ENCODE data around the gene HSPD1. TPM values are rescaled to one million over a fixed set of nuclear protein-coding genes. Genes with fewer than 3 reads are reported as not detected.
"Not testable (repeated sequence)": the region's sequence is repeated elsewhere in the genome, so short reads cannot be mapped to it uniquely, and the experiment has no call there.

HSPD1 gene
- total RNA-seq, 1 experiment from 2014 or later, result 532 TPM

DNA sequence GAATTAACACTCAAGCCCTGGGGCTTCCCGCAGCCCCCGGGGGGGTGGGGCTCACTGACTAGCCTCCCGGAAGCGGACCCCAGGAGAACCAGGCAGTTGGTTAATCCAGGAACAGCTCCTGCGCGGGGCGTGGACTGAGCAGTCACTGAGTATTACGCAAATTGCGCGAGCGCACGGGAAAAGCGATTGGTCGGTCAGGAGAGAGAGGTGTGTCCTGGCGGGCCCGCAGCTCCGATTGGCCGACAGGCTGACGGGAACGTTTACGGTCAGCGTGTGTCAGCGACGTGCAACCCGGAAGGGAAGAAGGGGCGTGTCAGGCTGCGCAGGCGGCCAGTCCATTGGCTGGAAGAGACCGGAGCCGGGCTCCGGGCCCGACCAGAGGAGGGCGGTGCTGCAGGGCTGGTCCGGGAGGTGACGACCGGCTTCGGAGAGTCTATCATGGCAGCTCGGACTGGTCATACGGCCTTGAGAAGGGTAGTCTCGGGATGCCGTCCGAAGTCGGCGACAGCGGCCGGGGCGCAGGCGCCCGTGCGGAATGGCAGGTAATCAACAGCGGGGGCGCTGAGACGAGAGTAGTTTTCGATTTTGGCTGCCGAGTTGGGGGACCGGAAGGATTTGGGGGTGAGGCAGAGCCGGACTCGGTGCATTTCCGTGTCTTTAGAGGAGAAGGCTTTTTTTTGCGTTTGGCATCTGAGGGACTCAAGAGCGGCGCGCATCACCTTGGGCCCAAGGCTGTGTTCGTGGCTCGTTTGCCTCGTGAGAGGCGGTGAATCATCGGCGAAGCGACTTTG is 46.3 kb downstream of the HSPD1 start, which contains the start of gene COQ10B:
Gene COQ10B (plus strand): TSS at position 430 of the 791 bp plus-strand sequence. CDS start 9 bp downstream, at position 439.
- CTCF ChIA-PET, result interaction anchor here (0.9 kb wide), 1 partner anchor 46 kb away, joined by 4 read pairs; the partner anchor contains the start of gene HSPD1

DNA sequence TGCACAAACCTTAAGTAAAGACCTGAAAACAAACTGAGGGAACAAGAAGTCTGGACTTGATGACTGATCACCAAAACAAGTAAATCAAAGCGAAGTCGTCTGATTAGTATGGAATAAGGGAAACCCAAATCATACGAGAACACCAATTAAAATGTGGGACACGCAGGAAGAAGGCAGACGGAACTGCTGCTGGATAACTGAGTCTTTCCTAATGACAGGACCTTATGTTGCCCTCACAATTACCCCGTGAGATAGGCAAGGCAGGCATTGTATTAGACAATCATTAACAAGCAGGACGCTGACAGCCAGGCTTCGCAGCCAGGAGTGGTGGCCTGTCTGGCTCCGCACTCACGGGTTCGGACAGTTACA is 46.9 kb downstream of the HSPD1 start:
- CTCF ChIA-PET, result interaction anchor here (0.9 kb wide), 1 partner anchor 47 kb away, joined by 4 read pairs; the partner anchor contains the start of gene HSPD1
- H2AFZ ChIP-seq, result peak overlapping the region; percentile 81
- peaks cover 44% of the 10 kb centered on the region for H3K79me2 ChIP-seq (ENCODE audit: low read depth)
- H3K4me2 ChIP-seq, result peak overlapping the region; percentile 82
- H3F3A ChIP-seq (ENCODE audit: insufficient read depth, low read depth), result peaks cover 13% of the 10 kb centered on the region
- DNase-seq, result no peak
- no peaks in the 10 kb centered on the region for H3K36me3 ChIP-seq (ENCODE audit: low read depth)
- H3K27me3 ChIP-seq (ENCODE audit: insufficient read depth, low read depth), result no peaks in the 10 kb centered on the region
- peaks cover 36% of the 10 kb centered on the region for H4K20me1 ChIP-seq (ENCODE audit: insufficient read depth)
- peak overlapping the region; percentile 97 for H3K4me3 ChIP-seq
- TF ChIP-seq, protein P1, sequence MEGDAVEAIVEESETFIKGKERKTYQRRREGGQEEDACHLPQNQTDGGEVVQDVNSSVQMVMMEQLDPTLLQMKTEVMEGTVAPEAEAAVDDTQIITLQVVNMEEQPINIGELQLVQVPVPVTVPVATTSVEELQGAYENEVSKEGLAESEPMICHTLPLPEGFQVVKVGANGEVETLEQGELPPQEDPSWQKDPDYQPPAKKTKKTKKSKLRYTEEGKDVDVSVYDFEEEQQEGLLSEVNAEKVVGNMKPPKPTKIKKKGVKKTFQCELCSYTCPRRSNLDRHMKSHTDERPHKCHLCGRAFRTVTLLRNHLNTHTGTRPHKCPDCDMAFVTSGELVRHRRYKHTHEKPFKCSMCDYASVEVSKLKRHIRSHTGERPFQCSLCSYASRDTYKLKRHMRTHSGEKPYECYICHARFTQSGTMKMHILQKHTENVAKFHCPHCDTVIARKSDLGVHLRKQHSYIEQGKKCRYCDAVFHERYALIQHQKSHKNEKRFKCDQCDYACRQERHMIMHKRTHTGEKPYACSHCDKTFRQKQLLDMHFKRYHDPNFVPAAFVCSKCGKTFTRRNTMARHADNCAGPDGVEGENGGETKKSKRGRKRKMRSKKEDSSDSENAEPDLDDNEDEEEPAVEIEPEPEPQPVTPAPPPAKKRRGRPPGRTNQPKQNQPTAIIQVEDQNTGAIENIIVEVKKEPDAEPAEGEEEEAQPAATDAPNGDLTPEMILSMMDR (conservative IDR thresholded peaks at IDR 0.05), result no peak
- no peak for TF ChIP-seq EZH2 (IDR thresholded peaks at IDR 0.05; ENCODE audit: low read depth)
- no peaks in the 10 kb centered on the region for H3K9me2 ChIP-seq (ENCODE audit: insufficient read depth)
- peak overlapping the region; percentile 97 for H3K27ac ChIP-seq
- no peaks in the 10 kb centered on the region for H3K9me3 ChIP-seq (ENCODE audit: insufficient read depth, low read depth)
- intact Hi-C loops (cut with micrococcal nuclease; ENCODE audit: unreplicated experiment), result loop anchor here (1.0 to 5.0 kb wide), 3 partner anchors 17 to 65 kb away; partner anchors contain the start of genes HSPE1, MOB4 and SF3B1
- no TSS peak for BruUV-seq (replicated peaks)
- POLR2A ChIA-PET (ENCODE audit: unreplicated experiment), result interaction anchor here (0.5 to 0.7 kb wide), 5 partner anchors 9 to 847 kb away, joined by 3 to 7 read pairs (median 4); partner anchors contain the start of gene SF3B1
- peaks cover 10% of the 10 kb centered on the region for H3K4me1 ChIP-seq (replicated peaks; ENCODE audit: insufficient read depth)

More for the DNA sequence above, 46.3 kb downstream of the HSPD1 start, which contains the start of gene COQ10B:
- peak within 1 kb of the TSS; percentile 97 for H3K4me3 ChIP-seq
- peaks cover 49% of the 10 kb centered on the region for H3K79me2 ChIP-seq (ENCODE audit: low read depth)
- H3K9me3 ChIP-seq (ENCODE audit: insufficient read depth, low read depth), result no peaks in the 10 kb centered on the region
- peak within 1 kb of the TSS; percentile 88 for H2AFZ ChIP-seq
- peaks cover 13% of the 10 kb centered on the region for H3F3A ChIP-seq (ENCODE audit: insufficient read depth, low read depth)
- H4K20me1 ChIP-seq (ENCODE audit: insufficient read depth), result peaks cover 42% of the 10 kb centered on the region
- POLR2A ChIA-PET (ENCODE audit: unreplicated experiment), result interaction anchor here (0.5 to 0.7 kb wide), 6 partner anchors 9 to 846 kb away, joined by 3 to 10 read pairs (median 4); partner anchors contain the start of gene SF3B1
- intact Hi-C loops (cut with micrococcal nuclease; ENCODE audit: unreplicated experiment), result loop anchor here (1.0 to 5.0 kb wide), 3 partner anchors 18 to 64 kb away; partner anchors contain the start of genes HSPE1, MOB4 and SF3B1
- no peaks in the 10 kb centered on the region for H3K27me3 ChIP-seq (ENCODE audit: insufficient read depth, low read depth)
- peaks cover 10% of the 10 kb centered on the region for H3K4me1 ChIP-seq (replicated peaks; ENCODE audit: insufficient read depth)
- no peaks in the 10 kb centered on the region for H3K36me3 ChIP-seq (ENCODE audit: low read depth)
- H3K4me2 ChIP-seq, result peak within 1 kb of the TSS; percentile 87
- TSS peak; percentile 86 for BruUV-seq (replicated peaks)
- no peaks in the 10 kb centered on the region for H3K9me2 ChIP-seq (ENCODE audit: insufficient read depth)
- TF ChIP-seq, protein P1 (conservative IDR thresholded peaks at IDR 0.05), result no peak; the same call in 1 of the 2 replicates
- TF ChIP-seq EZH2 (IDR thresholded peaks at IDR 0.05; ENCODE audit: low read depth), result no peak
- peak; percentile 98 for DNase-seq
- peak within 1 kb of the TSS; percentile 97 for H3K27ac ChIP-seq

DNA sequence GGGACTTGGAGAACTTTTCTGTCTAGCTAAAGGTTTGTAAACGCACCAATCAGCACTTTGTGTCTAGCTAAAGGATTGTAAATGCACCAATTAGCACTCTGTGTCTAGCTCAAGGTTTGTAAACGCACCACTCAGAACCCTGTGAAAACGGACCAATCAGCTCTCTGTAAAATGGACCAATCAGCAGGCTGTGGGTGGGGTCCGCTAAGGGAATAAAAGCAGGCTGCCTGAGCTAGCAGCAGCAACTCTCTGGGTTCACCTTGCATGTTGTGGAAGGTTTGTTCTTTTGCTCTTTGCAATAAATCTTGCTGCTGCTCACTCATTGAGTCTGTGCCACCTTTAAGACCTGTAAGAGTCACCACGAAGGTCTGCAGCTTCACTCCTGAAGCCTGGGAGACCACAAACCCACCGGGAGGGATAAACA is 48.7 kb downstream of the HSPD1 start:
- H3K4me3 ChIP-seq; H3K27me3 ChIP-seq (ENCODE audit: insufficient read depth, low read depth); BruUV-seq (replicated peaks); H3K9me3 ChIP-seq (ENCODE audit: insufficient read depth, low read depth); H3K4me2 ChIP-seq; CTCF ChIA-PET; H3K9me2 ChIP-seq (ENCODE audit: insufficient read depth); H3K36me3 ChIP-seq (ENCODE audit: low read depth); POLR2A ChIA-PET (ENCODE audit: unreplicated experiment); H2AFZ ChIP-seq; H3K27ac ChIP-seq; H3K4me1 ChIP-seq (replicated peaks; ENCODE audit: insufficient read depth): not testable (repeated sequence)
- peak in 1 of 2 experiments; percentile 9 for DNase-seq
- H3F3A ChIP-seq (ENCODE audit: insufficient read depth, low read depth), result peaks cover 13% of the 10 kb centered on the region
- H3K79me2 ChIP-seq (ENCODE audit: low read depth), result peaks cover 26% of the 10 kb centered on the region
- intact Hi-C loops (cut with micrococcal nuclease; ENCODE audit: unreplicated experiment), result loop anchor here (5.0 kb wide), 1 partner anchor 66 kb away; the partner anchor contains the start of gene MOB4
- H4K20me1 ChIP-seq (ENCODE audit: insufficient read depth), result peaks cover 22% of the 10 kb centered on the region
